H1 (cell line): ENCODE measurements around the gene TMPRSS2. TPM values are rescaled to one million over a fixed set of nuclear protein-coding genes. Genes with fewer than 3 reads are reported as not detected.

ENCODE experiments used
- BCL11A ChIP-seq, 2 experiments: IDR thresholded peaks; one replicate each; pipeline ENCODE4 v1.6.1; 2011; ENCODE audit warnings: low read depth in 2 of 2, low read length in 2 of 2, mild to moderate bottlenecking in 2 of 2
- EGR1 ChIP-seq: IDR thresholded peaks from 2 replicates; pipeline ENCODE4 v1.6.1; 2011; ENCODE audit warnings: low read depth, low read length, borderline replicate concordance
- GTF2F1 ChIP-seq: IDR thresholded peaks from 2 replicates; pipeline ENCODE4 v1.6.1; 2012; ENCODE audit warnings: low read depth, low read length, improper control_type of control experiment, borderline replicate concordance
- POLR2AphosphoS5 ChIP-seq: IDR thresholded peaks from 2 replicates; pipeline ENCODE4 v1.6.1; 2011; ENCODE audit warnings: low read depth, low read length
- polyA plus RNA-seq, 7 experiments: library from polyadenylated mRNA; depleted of rRNA in 3 of 7; stranded (reverse) in 5 of 7; unstranded in 2 of 7; fragments of >200 nt in 5 of 7; fragments of 200-250 nt in 2 of 7; gene quantifications; 1 replicate in 5 of 7; 2 replicates in 1 of 7; 4 replicates in 1 of 7; pipeline versions ENCODE4 v1.2.1 to v1.2.3, GENCODE V29; 2011 to 2013; ENCODE audit warnings: missing spikeins in 2 of 7, mixed read lengths in 2 of 7
- total RNA-seq: library from RNA; stranded (reverse); fragmentation: NEBNext Ultra II Directional; extraction: Animal tissue kit (Norgen Biotek cat#: 25700); gene quantifications from 2 replicates; pipeline ENCODE4 v1.2.1, GENCODE V29; 2021

The TMPRSS2 gene
- total and polyA plus RNA-seq, 2 of the 8 experiments (the other 6 are each of a cell fraction or from before 2014, with no cell fraction given): 9.2 to 11.0 TPM

DNA sequence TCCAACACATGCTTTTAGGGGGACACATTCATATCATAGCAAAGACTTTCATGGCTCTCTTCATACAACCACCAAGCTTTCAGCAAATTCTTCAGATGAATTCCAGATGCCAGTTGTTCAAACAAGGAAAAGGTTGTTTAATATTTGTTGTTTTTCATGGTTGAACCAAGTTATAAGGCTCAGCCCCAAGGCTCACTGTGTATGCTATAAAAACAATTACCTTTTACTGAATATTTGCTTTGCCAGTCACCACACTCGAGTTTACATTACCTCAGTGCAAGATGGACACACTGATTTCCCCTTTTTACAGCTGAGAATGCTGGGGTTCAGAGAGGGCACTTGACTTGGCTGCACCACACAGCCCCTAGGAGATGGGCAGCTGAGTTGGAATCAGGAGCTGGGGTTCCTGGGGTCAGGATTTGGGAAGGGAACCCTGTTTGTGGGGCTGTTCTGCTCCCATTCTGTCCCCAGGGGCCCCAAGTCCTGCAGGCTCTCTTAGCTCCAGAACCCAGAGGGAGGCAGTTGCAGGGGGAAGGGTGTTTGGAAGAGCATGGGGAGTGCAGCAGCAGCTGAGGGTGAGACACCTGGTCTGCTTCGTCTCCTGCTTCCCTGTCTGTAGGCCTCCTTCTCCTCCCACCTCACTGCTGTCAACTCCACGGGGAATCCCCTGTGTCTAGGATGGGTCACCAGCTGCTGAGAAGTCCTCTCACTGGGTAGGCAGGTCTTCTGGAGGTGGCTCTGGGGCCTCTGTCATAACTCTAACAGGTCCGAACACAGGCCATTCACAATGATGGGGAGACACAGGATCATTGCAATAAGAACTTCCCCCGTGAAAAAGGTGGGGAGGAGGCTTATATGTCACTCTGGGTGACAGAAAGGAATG is 12.8 kb upstream of the TMPRSS2 start (continued):
- TF ChIP-seq GTF2F1 (no peak), BCL11A (IDR thresholded peaks at IDR 0.05; ENCODE audit: low read depth in 2 of 2, low read length in 2 of 2) (no peak), POLR2AphosphoS5 (no peak), EGR1 (no peak)
